ENCODE data around the gene CEP170B.
"Not testable (repeated sequence)": the region's sequence is repeated elsewhere in the genome, so short reads cannot be mapped to it uniquely, and the experiment has no call there.

The CEP170B gene

DNA sequence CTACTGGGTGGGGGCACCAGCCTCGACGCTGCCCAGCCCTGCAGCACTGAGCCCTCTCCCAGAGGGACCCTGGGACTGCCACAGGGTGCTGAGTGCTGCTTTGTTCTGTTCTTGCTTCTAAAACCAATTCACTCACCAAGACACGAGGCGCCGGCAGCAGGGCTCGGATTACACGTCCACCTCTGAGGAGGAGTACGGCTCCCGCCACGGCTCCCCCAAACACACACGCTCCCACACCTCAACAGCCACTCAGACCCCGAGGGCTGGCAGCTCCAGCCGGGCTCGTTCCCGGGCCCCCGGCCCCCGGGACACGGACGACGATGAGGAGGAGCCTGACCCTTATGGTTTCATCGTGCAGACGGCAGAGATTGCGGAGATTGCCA lies 24.3 kb downstream of the CEP170B start:
- TF ChIP-seq, protein P1, sequence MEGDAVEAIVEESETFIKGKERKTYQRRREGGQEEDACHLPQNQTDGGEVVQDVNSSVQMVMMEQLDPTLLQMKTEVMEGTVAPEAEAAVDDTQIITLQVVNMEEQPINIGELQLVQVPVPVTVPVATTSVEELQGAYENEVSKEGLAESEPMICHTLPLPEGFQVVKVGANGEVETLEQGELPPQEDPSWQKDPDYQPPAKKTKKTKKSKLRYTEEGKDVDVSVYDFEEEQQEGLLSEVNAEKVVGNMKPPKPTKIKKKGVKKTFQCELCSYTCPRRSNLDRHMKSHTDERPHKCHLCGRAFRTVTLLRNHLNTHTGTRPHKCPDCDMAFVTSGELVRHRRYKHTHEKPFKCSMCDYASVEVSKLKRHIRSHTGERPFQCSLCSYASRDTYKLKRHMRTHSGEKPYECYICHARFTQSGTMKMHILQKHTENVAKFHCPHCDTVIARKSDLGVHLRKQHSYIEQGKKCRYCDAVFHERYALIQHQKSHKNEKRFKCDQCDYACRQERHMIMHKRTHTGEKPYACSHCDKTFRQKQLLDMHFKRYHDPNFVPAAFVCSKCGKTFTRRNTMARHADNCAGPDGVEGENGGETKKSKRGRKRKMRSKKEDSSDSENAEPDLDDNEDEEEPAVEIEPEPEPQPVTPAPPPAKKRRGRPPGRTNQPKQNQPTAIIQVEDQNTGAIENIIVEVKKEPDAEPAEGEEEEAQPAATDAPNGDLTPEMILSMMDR (conservative IDR thresholded peaks at IDR 0.05; ENCODE audit: low read depth, low read length), result no peak
- no peak overlapping the region for H3K4me3 ChIP-seq (ENCODE audit: low read length)
- no peak for DNase-seq (ENCODE audit: low read depth)

DNA sequence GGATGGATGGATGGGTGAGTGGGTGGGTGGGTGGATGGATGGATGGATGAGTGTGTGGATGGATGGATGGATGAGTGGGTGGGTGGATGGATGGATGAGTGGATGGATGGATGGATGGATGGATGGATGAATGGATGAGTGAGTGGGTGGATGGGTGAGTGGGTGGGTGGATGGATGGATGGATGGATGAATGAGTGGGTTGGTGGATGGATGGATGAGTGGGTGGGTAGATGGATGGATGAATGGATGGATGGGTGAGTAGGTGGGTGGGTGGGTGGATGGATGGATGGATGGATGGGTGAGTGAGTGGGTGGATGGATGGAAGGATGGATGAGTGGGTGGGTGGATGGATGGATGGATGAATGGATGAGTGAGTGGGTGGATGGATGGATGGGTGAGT lies 25.2 kb downstream of the CEP170B start:
- not testable (repeated sequence) for H3K4me3 ChIP-seq (ENCODE audit: low read length)

DNA sequence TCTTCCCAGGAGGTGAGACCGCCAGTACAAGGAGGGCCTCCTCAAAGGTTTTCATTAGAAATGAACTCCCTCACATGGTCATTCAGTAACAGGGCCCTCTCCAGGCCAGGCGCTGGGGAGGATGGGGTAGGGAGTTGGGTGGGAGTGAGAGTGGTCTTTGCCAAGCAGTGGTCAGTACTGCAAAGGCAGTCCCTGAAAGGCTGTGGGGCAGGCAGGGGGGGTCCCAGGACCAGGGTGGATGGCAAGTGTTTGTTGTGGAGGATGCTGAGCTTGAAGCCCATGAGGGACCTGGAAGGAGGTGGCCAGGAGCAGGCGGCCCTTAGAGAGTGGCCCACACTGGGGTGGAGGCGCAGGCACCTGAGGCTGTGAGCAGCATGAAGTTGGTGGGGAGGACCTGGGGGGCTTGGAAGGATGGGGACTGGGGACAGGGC lies 26.1 kb downstream of the CEP170B start:
- DNase-seq (ENCODE audit: low read depth), result no peak
- TF ChIP-seq, protein P1 (conservative IDR thresholded peaks at IDR 0.05; ENCODE audit: low read depth, low read length), result no peak
- no peak overlapping the region for H3K4me3 ChIP-seq (ENCODE audit: low read length)

More for the DNA sequence above, 25.2 kb downstream of the CEP170B start:
- DNase-seq (ENCODE audit: low read depth), result not testable (repeated sequence)

DNA sequence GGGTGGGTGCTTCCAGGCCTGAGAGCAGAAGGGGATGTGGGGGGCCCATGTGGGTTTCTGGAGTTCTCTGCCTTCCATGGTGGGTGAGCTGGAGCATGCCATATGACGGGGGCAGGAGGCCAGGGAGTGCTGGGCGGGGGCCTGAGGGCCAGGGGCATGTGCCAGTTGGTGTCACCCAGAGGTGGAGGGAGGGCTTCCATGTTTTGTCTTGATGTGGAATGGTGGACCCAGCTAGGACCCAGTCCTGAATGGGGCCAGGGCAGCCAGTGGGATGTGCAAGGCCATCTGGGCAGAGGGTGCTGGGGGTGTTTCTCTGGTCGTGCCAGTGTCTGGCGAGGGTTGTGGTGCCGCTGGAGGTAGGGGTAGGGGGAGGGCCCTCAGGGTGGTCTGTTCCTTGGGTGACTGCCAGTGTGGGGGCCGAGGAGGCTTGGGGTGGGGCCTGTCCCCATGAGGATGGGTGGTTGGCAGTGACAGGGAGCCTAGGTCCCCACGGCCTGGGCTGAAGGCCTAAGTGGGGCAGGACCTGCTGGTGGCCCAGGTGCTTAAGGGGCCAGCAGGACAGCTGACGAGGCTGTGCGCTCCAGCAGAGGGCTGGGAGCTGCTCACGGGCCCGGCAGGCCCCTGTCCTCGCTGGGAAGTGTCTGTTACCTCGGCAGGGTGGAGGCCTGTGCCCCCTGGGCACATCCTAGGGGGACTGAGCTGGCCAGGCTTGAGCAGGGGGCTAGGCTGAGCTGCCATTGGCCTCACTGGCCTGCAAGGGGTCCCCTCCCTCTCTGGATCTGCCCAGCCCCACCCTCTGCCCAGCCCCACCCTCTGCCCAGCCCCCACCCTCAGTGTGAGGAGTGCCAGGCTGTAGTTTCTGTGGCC lies 26.8 kb downstream of the CEP170B start:
- TF ChIP-seq, protein P1 (conservative IDR thresholded peaks at IDR 0.05; ENCODE audit: low read depth, low read length), result no peak

DNA sequence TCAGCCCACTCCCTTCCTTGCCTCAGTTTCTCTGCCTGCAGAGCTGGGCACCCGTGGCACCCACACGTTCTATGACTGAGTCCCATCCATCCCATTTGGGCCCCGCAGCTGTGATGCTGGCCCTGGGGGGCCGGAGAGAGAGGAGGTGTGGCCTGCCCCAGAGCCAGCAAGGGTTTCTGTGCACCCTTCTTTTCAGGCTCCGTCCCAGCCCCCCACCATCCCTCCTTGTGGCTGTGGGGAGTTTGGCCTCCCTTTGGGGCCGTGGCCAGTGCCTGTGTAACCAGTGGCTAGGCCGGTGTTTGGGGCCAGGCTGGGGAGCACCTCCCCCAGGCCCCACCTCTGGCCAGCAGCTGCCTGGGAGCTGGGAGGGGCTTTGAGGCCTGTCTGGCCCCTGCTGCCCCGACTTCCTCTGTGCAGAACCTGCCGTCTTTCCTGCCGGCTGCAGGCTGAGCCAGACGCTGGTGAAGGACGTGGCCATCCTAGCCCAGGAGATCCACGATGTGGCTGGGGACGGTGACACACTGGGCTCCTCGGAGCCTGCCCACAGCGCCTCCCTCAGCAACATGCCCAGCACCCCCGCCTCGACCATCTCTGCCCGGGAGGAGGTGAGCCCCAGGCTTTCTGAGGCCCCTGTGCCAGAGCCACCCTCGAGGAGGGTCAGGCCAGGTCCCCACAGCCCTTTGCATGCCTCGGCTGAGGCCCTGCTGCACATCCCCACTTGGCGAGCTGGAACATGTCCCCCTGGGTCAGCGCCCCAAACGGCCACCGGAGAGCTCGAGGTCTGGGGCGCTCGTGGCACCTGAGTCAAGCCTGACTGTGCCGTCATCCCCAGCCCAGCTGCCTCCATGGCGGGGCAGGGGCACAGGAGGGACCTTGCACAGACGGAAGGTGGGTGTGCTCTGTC lies 27.7 kb downstream of the CEP170B start:
- no peak overlapping the region for H3K4me3 ChIP-seq (ENCODE audit: low read length)
- DNase-seq (ENCODE audit: low read depth), result no peak
- TF ChIP-seq, protein P1 (conservative IDR thresholded peaks at IDR 0.05; ENCODE audit: low read depth, low read length), result no peak

More for the DNA sequence above, 26.8 kb downstream of the CEP170B start:
- DNase-seq (ENCODE audit: low read depth), result no peak
- H3K4me3 ChIP-seq (ENCODE audit: low read length), result no peak overlapping the region

DNA sequence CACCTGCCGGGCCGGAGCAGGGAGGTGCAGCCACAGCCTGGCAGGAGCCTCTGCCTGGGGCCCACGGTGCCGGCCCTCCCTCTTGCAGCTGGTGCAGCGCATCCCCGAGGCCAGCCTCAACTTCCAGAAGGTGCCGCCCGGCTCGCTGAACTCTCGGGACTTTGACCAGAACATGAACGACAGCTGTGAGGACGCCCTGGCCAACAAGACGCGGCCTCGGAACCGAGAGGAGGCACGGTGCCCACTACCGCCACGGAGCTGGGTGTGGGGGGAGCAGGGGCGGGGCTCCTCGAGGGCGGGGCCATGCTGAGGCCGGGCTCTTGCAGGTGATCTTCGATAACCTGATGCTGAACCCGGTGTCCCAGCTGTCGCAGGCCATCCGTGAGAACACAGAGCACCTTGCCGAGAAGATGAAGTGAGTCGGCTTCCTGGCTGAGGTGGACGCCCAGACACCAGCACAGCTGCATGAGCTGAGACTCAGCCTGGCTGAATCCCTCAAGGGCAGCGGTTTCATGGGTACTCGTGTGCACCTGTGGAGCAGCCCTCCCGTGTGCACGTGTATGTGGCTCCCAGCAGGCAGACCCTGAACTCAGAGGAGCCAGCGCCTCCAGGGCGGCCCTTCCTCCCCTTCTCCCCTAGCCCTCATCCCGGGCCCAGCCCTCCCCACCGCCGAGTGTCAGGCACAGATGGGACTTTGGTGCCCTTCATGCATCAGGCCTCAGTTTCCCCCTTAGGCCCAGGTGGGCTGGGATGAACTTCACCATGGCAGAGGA lies 28.6 kb downstream of the CEP170B start:
- DNase-seq (ENCODE audit: low read depth), result no peak
- no peak overlapping the region for H3K4me3 ChIP-seq (ENCODE audit: low read length)
- TF ChIP-seq, protein P1 (conservative IDR thresholded peaks at IDR 0.05; ENCODE audit: low read depth, low read length), result no peak

All from retinal pigment epithelial cell (primary cell).